NCI-H1105 (cell line): ENCODE data around the gene AKAP9.
A peak's percentile ranks its signal among the peaks of the same experiment; 100 is the strongest.
"Not testable (repeated sequence)": the region's sequence is repeated elsewhere in the genome, so short reads cannot be mapped to it uniquely, and the experiment has no call there.

Source experiments
- DNase-seq: peaks from one replicate; lab custom pipeline; 2025; lab: John Stamatoyannopoulos, UW

Gene AKAP9

DNA sequence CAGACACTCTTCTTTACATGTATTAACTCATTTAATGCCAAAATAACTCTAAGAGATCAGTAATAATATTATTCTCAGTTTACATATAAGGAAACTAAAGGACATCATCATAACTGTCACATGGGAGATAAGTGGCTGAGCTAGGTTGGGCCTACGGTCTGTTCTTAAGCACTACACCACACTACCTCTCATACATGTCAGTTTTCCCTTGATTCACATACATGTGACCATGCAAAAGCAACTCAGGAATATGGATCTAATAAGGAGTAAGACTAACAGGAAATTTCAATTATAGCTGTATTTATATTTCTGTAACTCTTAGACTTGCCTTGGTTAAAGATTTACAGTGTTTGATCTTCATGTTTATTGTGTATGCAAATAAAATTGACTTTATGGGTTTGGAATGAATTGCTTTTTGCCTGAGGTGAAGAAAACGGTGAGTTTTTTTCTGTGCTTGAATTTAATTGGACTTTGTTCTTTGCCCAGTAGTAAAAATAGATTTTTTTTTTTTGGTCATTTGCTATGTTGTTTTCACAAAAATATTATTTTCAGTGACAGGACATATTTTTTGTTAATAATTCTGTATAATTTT is 123.9 kb downstream of the AKAP9 start:
- no peak for DNase-seq

DNA sequence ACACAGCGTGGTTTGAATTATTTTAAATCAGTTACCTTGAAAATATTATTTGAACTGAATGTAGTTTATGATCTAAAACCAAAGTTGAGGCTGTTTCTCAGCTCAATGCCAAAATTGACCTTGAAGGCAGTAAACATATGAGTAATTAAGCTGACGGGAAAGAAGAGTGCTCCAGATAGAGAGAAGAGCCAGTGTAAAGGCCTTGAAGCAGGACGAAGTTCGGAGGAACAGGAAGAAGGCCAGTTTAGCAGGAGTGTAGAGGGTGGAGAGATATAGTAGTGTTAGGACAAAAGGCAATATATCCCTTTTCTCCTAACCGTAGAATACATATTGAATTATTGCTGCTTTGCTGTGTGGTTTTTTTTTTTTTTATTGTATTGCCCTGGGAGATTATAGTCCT is 130.4 kb downstream of the AKAP9 start:
- DNase-seq: no peak

DNA sequence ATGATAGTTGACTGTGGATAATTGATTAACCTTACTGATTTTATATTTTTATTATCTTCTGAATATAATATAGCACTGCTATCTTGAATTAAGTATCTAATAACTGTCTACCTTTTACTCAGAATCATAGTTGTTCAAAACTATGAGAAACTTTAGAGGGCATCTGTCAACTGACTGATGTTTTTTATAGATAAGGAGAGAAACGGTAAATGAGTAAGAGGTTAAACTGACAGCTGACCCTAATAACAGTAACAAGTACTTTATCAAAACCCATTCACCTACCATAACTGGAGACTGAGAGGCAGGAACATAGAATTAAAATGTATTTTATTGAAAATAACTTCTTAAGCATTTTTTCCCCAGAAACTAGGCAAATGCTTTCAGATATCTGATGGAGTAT is 131.5 kb downstream of the AKAP9 start:
- no peak for DNase-seq

DNA sequence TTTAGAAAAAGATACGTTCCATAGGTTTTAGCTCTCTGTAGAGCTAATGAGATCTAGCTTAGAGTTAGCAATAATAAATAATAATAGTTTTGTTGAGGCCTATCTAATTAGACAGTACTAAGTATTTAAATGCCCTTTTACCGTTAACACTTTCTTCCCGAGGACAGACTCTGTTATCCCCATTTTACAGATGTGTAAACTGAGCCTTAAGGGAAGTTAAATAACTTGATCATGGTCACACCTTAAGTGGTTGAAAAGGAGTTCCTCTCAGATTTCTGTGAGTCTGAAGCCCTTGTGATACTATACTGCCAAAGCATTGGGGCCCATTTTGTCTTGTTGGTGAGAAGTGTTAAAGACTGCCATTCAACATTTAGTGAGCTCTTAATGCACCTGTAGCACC is 132.0 kb downstream of the AKAP9 start:
- no peak for DNase-seq

DNA sequence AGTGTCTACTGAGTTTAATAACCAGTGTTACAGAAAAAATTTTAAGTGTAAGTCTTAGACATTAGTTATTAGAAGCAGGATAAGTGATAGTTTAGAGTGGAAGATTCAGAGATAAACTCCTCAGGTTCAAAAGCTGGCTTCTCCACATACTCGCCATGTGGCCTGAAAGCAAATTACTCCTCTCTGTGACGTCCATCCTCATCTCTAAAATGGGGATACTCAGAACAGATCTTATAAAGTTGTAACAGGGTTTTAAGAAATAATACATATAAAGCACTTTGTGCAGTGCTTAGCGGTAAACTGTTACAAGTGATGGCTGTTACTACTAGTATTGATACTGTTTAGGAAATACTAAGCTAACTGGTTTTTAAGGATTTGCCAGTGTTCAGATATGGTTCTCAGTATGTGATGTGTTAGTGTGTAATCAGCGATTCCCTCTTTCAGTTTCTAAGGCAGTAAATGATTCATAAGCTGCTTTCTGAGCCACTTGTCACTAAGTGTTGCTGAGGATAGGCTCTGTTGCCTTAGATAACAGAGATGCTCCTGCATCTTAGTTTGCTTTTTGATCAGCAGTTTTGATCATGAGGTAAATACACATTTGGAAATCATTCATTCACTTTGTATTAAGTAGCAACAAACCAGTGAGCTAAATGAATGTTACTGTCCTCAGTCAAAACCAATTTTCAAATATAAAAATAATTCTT is 134.9 kb downstream of the AKAP9 start:
- no peak for DNase-seq

DNA sequence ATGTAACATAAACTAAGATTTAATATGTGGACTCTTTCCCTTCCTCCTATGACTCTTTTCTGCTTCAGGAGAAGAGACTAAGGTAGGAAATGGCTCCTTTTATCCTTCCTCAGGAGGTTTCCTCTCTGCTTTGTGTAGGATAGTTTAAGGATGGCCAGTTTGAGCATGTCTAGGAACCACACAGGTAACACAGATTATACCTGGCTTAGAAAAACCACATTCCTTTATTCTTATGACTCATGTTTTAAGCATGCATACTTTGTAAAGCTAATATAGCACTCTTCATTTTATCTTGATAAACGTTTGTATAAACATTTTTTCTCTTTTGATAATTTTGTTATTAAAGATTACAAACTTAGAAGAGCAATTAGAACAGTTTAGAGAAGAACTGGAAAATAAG is 135.8 kb downstream of the AKAP9 start:
- DNase-seq: no peak

DNA sequence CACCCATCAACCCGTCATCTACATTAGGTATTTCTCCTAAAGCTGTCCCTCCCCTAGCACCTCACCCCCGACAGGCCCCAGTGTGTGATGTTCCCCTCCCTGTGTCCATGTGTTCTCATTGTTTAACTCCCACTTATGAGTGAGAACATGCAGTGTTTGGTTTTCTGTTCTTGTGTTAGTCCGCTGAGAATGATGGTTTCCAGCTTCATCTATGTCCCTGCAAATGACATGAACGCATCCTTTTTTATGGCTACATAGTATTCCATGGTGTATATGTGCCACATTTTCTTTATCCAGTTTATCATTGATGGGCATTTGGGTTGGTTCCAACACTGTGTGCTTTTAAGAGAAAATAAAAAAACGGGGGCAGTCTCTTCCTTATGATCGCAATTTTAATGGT is 143.3 kb downstream of the AKAP9 start:
- not testable (repeated sequence) for DNase-seq

DNA sequence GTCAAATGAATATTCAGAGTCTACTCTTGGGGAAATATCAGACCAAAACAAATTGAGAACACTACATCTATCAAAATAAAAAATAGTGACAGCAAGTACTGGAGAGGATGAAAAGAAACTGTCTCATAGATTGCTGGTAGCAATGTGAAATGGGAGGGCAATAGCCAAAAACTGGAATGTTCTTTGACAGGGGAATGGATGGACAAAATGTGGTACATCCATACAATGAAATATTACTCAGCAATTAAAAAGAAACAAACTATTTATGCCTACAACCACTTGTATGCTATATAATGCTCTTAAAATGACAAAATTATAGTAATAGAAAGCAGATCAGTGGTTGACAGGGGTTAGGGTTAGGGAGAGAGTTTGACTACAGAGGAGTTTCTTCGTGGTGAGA is 147.6 kb downstream of the AKAP9 start:
- DNase-seq: no peak

DNA sequence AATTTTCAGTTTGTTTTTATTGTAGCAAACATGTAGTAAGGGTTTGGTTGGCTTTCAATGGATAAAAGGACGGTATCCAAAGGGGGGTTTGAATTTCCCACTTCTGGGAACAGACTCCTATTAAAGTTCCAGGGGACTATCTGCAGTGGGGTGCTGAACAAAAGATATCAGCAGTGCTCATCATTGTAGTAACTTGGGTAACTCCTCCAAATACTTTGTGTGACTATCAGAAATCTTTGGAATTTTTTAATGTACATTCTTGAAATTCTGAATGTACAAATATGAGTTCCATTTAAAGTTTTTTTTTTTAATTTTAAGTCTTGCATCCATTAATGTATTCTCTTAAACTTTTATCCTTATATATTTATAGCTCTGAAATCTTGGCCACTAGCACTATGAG is 151.5 kb downstream of the AKAP9 start:
- DNase-seq: no peak

DNA sequence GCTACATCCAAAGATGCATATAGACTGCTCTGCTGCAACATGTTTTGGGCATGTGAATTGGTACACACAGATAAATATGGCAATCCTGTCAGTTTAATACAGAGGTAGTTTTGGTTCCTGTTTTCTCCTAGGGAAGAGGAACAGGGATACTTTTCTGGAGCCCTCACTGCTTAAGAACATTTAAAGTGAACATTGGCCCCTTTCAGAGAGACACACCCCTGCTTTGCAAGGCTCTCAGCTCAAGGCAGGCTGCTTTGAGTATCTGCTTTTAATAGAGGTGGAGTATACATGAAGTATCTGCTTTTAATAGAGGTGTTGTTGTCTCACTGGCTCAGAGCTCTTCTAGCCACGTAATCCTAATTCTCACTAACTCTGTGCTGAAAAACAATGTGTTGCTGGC is 154.7 kb downstream of the AKAP9 start:
- no peak for DNase-seq

DNA sequence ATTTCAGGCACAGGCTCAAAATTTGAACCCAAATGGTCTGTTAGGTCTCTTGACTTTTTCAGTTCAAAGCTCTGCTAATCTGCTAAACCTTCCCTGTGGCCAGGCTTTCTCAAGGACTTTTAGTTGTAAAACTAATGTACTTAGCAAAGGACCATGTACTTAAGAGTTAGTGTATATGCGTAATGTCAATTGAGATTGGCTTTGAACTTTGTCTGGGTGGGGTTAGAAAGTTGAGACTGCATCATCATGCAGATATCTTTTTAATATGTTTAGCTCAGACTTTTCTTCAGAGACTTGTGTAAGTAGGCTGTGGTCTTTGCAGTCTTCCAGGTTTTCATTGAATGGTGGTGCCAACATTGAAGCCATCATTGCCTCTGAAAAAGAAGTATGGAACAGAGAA is 159.9 kb downstream of the AKAP9 start:
- no peak for DNase-seq

DNA sequence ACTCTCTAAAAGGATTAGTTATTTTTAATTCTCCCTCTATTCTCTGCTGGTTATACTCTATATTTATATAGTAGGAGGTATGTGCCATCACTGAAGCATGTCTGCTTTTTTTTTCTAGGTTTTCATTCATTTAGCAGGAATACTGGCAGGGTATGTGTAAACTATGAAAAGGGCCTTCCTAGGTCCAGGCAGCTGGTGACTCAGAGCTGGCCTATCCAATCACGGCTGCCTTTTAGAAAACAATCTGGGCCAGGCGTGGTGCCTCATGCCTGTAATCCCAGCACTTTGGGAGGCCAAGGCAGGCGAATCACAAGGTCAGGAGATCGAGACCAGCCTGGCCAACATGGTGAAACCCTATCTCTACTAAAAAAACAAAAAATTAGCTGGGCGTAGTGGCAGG is 162.2 kb downstream of the AKAP9 start:
- not testable (repeated sequence) for DNase-seq

DNA sequence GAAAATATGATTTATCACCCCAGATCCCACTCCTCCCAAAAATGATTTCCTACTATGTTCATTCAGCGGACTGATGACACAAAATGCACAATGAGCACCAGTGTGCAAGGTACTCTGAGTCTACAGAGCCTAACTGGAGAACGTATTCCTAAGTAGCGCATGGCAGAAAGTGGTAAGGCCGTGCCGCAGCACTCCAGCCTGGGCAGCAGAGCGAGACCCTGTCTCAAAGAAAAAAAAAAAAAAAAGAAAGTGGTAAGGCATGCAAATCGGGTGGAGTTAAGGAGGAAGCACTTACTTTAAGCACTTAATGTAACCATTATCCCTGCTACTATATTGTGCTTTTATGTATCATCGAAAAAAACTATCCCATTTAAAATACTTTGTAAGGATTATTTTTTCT is 168.2 kb downstream of the AKAP9 start:
- no peak for DNase-seq

DNA sequence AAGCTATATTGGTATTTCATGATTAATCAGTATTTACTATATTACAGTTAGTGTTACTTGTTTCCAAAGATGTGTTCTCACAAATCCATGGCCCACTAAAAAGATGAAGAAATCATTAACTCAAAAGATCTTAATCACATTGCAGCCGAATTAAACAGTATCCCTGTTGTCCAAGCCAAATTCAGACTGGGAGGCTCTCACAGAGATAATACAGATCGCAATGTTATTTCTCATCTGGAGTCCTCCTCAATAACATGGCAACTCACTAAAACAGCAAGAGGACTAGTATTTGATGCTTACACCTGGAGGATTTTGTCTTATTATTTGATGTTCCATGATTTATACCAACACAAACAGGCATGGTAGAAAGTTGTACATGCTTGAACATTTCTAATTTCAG is 170.2 kb downstream of the AKAP9 start:
- no peak for DNase-seq

DNA sequence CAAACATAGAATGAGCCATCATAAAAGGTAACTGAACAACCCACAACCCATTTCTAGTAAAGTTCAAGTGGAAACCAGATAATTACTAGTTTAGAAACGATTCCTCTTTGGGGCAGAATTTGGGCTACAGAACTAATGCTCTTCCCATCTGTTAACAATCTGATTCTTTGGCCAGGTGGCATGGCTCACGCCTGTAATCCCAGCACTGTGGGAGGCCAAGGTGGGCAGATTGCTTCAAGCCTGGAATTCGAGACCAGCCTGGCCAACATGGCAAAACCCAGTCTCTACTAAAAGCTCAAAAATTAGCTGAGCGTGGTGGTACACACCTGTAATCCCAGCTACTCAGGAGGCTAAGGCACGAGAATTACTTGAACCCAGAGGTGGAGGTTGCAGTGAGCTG is 175.2 kb downstream of the AKAP9 start:
- DNase-seq: no peak

DNA sequence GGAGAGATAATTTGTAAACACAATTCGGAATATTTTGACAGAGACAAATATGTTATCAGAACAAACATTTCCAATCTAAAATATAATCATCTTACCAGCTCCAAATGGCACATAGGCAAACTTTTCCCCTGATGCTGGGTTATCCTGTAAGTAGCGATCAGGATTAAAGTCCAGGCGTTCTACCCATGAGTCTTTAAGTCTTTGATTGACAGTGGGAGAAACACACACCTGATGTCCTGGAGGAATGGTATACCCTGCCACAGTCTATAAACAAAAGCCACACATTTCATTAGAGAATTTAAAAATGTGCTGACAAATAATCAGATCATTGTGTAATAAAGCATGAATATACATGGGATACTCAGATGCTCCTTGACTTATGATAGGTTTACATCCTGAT is 176.3 kb downstream of the AKAP9 start:
- DNase-seq: no peak

DNA sequence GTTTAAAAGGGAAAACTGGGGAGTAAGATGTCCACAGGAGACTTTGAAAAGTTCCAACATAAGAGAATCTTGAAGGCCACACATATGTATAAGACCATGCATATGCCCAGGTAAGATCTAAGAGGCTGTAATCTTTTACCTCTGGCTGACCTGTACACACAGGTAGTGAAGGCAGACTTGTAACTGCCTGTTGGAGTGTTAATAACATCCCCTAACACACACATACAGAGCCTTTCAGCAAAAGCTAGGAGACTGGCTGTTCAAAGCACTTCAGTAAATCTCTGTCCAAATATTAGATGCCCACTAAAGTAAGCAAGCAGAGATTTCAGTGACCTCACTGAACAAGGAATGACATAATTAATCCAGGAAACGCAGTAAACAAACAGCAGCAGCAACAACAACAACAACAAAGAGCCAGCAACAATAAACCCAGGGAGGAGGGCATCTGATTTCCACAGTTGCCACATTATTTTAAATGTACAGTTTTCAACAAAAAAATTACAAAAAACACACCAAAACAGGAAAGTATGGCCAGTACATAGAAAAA is 178.6 kb downstream of the AKAP9 start:
- DNase-seq: no peak

DNA sequence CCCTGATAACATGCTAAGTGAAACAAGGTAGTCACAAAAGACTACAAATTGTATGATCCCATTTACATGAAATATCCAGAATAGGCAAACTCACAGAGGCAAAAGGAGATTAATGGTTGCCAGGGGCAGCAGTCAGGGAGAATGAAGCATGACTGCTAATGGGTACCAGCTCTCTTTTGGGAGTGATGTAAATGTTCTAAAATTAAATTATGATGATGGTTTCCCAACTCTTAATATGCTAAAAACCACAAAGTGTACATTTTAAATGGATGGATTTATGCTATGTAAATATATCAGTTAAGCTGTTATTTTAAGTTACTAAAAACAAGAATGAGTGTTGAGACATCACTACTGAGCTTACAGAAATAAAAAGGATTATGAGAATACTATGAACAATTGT is 181.0 kb downstream of the AKAP9 start:
- DNase-seq: no peak

DNA sequence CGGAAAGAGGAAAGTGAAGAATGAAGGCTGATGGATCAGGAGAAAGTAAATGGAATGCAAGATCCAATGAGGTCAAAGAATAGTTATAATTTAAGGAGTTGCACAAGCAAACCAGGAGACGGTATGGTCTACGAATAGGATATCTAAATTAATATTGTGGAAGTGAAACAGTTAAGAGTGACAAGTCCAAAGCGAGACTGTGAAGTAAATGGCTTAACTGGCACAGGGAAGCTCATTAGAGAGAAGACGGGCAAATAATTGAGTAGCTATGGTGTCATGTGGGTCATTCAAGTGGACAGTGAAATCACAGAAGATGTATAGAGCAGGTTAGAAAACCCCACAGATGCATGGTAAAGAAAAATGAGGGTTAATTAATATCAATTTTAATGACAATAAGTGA is 190.4 kb downstream of the AKAP9 start:
- no peak for DNase-seq

DNA sequence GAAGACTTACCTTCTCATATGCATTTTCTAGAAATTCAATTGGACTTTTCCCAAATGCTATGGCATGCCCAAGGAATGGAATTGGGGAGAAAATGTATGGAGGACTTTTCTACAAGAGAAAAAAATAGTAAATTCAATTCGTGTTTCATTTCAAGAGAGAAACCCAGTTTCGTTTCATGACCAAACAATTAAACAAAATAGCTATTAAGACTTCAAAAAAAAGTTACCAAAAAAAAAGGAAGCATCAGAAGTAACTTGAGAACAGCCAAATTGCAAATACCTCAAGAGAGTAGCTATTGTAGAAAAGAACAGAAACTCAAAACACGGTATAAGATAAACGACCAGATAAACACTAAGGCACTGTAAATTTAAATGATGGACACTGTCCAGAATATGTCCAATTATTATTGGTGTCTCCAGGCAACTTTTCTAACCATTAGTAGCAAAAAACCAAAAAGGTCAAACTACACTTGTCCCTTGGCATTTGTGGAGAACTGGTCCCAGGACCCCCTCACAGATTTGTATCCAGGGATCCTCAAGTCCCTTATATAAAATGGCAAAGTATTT is 191.2 kb downstream of the AKAP9 start:
- no peak for DNase-seq

DNA sequence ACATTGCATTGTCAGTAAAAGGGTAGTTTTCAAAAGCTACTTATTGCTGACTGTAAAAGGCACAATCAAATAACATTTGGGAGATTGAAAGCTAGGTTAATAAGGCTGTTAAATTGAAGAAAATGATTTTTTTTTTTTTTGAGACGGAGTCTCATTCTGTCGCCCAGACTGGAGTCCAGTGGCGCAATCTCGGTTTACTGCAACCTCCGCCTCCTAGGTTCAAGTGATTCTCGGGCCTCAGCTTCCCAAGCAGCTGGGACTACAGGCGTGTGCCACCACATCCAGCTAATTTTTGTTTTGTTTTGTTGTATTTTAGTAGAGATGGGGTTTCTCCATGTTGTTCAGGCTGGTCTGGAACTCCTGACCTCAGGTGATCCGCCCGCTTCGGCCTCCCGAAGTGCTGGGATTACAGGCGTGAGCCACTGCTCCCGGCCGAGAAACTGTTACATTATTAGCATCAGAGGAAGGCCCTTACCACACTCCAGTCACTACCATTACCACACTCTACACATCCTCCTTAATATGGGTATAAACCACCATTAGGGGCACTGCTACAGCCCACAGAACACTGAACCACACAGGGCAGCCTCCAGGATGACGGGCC is 192.6 kb downstream of the AKAP9 start:
- no peak for DNase-seq

DNA sequence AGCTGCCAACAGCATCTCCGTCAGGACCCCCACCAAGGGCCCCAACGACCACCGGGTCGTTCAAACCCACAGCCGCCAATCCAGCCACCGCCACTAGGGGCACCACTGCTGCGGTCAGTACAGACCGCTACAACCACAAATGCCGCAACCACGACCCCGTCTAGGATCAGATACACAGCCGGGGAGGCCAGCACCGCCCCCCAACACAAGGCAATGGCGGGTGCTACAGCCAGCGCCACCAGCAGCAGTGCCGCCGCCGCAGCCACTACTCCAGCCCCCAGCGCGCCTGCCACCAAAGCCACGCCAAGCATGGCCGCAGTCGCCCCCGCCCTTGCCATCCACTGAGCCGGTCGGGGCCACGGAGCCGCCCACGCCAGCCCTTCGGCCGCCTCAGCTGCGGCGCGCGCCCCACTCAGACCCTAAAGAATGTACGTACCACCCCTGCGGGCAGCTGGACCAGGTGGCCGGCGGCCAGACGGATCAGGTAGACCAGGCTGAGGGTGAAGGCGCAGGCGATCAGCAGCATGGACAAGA is 193.1 kb downstream of the AKAP9 start:
- peak; percentile 49 for DNase-seq
